HG03175 (cell line): Measurements from ENCODE around the gene DSTN.

Experiments used
- ATAC-seq: cut with Tn5 transposase; IDR thresholded peaks from one replicate; pipeline ENCODE4 v1.9.1; 2021; ENCODE audit warnings: mild to moderate bottlenecking, moderate library complexity; ENCODE audit not compliant: unreplicated experiment

DSTN gene

DNA sequence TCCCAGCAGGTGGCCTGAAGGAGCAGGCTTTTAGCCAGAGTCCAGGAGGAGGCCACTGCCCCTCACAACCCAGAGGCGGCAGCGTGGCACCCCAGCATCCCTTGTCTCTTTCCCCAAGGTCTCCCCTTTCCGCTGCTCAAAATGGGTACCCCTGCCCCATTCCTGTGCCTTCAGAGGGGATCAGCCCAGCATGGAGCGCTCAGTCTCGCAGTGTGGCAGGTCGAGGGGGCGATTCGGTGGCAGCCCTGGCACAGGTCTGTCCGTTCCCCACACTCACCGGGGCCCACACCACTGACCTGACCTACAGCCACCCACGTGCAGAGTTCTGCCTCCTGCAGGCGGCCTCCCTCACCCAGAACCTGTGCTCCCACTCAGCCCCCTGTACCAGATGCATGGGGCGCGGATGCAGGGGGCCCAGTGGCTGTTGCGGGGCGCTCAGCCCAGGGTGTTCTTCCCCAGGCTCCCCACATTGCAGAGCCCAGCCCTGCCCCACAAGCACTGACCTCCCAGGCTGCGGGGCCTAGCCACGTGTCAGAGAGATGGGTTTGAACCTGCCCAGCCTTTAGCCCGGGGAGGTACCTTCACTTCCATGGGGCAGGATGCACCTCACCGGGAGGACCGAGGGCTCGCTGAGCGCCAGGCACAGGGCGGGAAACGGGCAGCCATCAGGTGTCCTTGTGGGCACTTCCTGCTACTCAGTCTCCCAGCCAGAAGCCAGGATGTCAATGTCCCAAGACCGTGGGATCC is 41.8 kb downstream of the DSTN start:
- no peak for ATAC-seq

DNA sequence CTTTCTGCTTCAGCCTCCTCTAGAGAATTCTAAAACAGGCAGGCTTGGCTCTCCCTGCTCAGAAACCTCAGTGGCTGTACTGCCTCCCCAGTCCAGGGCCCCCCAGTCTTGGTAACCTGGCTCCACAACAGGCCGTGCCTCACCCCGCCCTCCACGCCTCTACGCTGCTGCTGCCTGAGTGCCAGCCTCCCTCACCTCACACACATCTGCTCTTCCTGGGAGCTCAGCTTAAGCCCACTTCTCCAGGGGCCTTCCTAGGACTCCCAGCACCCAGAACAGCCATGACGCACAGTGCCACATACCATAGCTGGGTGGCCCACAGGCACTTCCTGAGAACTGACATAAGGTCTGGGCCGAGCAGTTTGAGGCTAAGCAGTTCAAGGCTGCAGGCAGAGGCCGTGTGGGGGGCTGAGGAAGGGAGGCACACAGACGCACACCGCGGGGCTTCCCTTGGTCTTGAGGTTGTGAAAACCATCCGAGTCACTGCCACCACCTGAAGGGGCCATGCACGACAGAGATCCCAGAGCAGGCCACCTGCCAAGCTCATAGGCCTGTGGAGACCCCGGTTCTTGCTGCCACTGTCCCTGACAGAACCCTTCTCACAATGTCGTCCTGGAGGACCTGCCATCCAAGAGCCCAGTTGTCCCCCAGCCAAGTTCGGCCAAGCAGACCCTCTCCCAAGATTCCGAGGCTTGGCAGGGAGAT is 42.6 kb downstream of the DSTN start:
- no peak for ATAC-seq

DNA sequence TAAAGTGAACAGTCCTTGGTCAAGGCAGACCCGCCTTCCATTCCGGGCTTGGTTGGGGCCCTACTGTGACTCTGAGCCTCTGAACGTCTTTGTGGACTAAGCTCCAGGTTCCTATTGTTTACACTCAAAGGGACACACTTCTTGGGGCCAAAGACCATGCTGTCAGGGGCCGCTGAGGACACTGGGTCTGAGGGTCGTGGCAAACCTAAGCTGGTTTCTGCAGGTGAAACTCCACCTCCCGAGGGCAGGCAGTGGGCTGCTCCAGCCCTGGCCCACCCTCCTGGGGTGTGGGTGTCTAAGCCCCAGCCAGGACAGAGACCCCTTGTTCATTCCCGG is 43.1 kb downstream of the DSTN start:
- no peak for ATAC-seq

DNA sequence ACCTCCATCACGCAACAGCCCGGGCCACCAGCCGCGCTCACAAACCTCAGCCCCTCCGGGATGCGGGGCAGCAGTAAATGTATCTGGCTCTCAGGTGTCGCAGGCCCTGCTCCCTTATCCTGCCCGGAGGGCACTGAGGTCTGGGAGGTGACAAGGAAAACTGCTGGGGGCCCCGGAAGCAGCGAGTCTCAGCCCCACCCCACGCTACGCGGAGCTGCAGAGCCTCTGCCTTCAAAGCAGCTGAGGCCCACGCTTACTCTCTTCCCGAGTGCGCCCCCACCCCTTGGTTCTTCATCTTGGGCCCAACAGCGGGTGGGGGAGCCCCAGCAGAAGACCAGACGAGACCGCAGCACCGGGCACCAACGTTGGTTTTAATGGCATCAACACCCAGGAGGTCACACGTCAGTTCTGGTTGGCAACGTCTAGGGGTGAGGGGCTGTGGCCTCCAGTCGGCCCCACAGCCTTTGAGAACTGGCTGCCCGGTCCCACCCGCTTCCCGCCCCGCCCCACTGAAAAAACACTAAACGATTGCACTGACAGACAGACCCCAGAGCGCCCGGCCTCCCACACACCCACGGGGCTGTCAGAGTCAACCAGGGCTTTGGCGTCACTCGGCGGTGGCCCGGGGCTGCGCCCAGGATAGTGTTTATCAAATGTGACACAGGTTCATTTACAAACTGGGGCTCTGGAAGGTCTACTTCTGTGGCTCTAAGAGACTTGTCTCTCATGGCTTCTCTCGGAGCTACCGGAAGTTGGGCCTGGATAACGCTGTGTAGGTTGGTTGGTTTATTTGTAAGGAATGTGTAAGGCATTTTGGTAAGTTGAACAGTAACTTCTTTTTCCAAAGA is 43.7 kb downstream of the DSTN start:
- no peak for ATAC-seq

DNA sequence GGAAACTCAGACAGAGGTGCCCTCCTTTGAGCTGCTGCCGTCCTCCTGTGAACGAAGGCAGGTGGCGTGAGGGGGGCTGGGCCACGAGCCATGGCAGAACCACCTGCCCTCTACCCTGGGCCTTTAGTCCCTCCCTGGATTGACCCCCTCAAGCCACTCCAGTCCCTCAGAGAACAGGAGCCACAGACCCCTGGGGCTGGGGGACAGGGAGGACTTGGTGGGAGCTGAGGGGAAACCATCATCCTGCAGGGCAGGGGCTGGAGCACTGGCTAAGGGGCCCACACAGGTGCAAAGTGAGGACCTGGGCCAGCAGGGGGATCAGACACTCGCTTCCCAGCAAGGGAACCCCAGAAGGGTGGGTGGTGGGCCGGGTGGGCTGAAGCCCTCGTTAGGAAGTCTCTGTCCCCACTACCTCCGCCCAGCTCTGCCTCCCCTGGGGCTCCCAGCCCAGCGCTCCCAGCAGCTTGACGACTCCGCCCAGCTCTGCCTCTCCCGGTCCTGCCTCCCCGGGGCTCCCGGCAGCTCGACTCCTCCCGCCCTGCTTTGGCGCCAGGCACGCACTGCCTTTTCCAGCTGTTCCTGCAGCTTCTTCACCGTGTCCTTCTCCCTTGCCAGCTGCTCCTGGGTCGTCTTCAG is 44.4 kb downstream of the DSTN start:
- ATAC-seq, result no peak

DNA sequence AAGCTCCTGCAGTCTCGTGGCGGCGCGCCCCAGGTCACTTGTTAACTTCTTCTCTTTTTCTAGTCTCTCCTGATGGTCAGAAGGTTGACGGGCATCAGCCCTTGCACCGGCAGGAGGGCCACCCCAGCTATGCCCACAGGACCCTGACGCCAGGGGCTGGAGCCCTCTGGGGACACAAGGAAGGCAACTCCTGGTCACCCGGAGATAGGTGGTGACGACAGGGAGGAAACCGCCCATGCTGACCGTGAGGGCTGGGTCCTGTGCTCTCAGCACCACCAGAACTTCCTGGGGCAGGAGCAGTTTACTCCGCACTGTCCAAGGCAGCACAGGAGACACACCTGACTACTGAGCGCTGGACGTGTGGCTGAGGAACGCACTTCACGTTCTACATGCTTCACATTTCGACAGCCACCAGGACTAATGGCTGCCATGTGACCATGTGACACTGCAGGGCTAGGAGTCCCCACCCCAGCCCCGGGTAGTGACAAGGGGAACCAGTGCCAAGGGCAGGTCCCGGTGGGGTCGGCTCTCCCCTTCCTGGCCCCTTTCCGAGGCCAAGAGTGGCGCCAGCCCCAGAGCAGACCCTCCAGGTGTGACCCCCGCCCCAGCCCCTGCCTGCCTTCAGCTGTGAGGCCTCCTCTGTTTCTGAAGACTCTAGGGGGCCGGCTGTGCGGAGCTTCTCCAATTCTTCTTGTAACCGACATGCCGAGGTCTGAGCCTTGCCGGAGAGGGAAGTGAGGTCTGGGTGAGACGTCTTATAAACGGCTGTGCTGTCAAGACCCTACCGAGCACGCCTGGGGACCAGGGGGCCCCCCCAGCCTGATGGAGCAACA is 45.2 kb downstream of the DSTN start:
- no peak for ATAC-seq

DNA sequence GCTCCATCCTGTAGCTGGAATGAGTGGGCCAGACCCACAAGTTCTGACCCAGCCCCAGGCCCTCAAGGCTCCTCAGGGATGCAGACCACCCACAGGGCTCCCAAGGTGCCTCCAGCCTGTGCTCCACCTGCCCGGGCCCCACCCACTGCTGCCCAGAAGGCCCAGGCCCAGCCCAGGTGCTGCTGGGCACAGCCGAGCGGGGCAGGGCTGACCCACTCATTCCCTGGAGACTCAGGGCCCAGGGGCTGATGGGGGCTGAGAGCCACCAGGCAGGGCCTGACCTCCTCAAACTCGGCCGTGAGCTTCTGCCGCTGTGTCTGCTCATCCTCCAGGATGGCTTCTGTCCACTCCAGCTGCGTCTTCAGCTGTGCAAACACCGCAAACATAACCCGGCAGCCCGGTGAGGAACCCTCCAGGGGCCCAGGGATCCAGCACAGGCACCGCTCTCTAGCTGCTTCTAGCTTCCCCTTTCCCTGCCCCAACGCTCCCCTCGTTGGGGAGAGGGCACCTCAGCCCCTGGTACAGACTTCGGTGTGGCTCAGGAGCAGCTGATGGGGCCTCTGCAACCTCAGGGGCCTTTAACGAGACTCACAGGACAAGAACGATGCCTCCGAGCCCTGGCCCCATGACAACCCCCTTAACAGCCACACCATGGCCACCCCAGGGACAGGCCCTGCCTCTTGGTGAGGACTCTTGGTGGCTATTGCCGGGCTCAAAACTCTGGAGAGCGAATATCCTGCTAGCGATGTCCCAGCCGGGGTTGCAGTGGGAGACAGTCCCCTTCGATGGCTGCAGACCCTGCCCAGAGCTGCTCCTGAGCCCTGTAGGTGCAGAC is 46.0 kb downstream of the DSTN start:
- ATAC-seq, result no peak

DNA sequence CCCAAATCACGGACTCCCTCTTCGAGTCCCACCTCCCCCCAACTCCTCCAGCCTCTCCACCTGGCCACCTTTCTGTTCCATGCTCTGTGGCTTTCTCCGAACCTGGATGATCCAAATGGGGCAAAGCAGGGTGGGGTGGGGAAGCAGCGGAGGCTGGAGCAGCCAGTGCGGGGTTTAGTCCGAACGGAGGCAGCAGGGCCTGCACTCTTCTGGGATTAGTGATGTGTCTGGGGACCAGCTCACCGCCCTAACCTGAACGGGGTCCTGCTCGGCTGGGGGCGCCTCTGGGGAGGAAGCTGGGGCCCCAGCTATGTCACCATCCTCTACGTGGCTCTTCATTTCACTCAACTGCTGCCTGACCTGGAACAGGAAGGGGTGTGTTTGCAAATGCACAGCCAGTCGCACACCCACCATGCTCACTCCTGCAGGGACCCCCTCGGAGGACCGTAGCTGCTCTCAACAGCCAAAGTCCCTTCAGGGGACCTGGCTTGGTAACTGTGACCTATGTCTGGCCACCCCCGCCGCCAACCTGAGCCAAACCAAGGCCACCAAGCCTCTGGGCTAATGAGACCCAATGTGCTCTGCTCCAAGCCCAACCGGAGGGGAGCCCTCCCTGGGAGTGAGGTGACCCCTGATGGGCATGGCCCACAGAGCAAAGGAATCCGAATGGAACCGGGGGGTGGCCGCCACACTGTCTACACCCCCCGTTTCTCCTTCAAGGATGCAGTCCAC is 46.8 kb downstream of the DSTN start:
- ATAC-seq, result no peak

DNA sequence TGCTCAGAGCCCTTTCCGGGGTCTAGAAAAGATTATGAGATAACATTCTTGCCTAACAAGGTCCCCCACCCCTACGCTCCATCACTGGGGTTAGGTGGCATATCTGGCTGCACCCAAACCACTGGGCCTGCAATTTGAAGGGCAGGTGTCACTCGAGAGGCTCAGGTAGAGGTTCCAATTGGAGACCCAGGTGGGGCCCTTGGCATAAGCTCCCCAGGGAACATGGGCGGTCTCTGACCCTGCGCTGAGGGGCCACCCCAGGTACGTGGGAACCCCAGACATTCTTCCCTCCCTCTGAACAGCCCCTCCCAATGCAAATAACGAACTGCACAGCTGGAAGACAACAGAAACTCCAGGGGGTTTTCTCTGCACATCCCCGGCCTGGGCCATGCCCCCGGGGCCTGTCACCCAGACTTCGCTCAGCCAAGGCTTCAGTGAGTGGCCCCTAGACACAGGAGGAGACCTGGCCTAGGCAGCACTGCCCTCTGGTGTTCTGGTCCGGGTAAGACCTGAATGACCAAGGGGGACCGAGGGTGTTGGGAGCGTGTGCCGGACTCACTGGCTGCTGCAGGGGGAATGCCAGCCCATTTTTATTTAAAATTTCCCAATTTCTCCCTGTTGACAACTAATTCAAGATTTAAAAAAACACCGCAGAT is 47.5 kb downstream of the DSTN start:
- ATAC-seq, result no peak

DNA sequence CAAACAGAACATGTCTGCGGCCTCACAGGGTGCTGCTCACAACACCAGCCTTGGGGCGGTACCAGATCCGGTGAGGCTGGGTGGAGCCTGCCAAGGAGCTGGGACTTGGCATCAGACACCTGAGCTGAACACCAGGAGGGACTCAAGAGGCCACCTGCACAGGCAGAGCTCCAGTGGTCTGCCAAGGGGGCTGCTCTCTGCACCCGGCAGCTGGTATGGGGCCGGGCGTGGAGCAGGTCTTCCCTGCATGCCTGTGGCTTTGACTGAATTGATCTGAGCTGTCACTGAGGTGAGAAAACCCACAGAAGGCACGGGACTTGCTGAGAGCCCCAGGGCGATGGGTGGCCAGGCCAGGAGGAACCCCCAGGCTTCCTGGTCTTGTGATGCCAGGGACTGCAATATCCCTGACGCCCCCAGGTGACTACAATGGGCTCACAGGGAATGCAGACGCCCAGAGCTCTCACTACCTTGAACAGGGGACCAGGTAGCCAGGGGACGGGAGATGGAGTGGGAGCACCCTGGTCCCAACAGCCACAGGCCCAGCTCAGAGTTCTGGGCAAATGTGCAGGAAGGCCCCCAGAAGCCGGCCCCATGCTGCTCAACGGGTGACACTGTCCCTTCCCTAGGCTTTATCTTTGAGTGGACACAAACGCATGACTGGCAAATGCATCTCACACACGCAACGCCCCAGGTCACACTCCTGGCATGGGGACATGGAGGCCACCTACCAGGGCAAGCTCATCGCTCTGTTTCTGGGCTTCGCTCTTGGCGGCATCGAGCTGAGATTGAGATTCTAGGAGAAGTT is 48.2 kb downstream of the DSTN start:
- no peak for ATAC-seq

DNA sequence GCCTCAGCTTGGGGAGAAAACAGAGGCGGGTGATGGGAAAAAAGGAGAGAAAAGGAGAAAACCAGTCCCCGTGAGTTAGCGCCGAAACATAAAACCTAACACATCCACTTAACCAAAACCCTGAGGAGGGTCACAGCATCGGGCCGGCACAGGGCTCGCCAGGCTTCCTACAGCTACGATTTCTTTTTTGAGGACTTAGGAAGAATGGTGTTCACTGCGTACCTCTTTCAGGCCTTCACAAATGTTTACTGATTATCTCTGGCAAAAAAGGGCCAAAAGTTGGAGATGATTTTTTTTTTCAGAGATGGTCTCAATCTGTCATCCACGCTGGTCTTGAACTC is 48.8 kb downstream of the DSTN start:
- ATAC-seq, result no peak

DNA sequence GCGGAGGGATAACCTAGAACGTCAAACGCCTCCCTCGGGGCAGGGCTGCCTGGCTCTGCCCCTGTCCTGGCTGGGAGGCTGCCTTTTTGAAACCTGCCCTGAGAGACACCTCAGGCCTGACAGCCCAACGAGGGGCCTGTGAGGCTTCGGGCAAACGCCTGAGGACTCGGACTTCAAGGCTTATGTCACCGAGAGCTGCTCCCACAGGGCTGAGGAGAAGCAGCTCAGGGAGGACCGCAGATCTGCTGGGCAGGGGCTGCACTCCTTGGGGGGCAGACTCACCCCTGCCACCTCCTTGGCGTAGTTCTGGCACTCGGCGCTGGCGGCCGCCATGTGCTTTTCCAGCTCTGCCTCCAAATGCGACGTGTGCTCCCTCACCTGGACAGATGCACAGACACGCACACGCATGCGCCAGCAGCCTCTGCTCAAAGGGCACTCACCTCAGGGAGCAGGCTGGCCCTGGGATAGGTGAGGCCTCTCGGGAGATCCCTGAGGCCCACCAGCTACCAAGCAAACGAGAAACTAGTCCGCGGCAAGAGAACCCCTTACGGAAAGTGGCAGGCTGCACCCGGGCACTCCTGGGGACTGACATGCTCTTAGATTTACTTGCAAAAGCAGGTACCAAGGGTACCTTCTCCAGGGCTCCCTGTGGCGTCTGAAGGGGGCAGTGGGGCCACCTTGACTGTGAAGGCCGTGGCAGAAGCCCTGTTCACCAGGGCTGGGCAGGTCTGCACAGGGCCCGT is 49.6 kb downstream of the DSTN start:
- no peak for ATAC-seq

DNA sequence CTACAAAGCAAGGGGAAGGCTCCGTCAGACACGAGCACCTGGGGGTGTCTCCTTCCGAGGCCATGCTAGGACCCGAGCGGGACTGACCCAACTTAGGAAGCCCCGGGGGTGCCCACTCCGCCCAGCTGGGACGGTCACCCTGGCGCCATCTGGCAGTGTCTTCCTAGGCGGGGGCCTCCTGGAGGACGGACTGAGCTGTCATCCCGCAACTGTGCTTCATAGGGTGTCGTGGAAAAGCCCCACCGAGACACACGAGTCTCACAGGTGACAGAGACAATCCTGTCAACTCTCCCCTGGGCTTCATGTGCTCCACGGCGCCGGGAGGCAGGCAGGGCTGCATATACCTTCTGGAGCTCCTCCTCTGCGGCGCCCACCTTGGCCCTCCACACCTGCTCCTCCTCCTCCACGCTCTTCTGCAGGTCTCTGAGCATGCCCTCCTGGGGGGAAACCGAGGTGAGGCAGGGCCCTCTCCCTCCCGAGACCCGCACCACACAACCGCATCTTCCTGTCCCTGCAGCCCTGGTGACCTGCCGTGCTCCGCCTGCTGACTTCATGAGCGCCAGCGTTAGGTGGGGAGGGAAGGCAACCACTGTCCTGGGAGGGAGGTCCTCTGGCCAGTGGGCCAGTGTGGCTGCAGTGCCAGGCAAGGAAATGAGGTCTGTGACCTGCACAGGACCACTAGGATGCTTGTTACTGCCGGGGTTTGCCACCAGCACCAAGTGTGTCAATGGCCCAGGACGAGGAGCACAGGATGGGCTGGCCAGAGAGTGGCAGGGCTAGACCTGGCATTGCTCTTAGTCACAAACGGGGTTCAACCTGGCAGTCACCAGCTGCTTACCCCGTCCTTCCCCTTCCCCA is 50.7 kb downstream of the DSTN start:
- no peak for ATAC-seq

DNA sequence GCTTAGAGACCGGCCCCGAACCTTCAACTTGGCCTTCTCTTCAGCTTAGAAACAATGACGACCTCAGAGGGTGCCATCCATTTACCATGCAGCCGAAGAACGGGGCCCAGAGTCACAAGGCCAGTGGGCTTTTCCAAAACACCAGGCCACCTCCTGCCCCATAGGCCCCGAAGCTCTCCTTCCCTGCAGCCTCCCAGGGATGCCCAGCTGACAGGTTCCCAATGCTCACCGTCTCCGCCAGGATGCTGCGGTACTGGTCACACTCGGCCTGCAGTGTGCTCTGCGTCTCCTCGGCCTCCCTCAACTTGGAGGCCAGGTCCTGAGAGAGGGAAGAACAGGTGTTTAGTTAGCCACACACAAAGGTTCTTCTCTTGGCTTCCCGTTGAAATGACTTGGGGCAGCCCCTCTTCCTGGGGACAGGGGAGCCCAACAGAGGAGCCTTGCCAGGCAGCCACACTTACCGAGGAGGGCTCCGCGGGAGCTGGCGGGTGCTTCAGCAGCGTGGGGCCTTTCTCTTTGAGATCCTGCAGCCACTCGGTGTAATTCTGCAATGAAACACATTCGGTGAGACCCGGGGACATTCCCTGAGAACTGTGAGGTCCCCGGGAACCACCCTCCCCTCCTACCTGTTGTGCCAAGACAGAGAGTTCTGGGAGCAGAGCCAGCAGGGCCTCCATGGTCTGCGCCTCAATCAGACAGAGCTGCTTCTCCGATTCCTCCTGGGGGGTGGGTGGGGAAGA is 51.5 kb downstream of the DSTN start:
- no peak for ATAC-seq

DNA sequence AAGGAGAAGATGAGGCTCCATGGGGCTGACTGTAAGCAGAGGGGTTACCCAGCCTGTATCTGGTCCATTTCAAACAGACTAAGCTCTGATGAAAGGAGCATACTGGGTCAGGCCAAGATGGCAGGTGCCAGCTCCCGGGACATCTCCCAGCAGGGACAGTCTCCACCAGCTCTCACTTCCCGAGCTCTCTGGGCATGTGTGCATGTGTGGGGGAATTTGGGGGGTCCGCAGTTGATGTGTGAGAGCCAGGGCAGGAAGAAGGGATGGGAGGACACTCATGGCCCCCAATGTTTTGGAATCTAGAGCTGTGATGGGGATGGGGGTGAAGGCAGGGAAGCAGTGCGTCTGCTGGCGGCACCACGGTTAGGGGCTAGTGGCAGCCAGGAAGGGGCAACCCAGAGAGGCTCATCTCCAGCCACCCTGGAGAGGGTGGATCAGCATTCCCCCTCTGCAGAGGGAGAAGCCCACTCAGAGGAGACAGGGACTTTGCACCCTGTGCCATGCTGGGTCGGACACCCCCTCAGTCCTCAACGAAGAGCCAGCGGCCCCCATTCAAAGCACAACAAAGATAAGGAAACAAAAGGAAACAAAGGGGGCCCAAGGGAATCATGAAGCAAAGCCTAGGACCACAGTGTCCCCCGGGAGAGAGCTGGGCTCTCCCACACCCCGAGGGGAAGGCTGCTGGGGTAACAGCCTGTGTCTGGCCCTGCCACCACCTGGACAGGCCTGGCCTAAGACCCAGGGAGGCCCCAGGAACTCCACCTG is 52.4 kb downstream of the DSTN start:
- no peak for ATAC-seq
